Endometrium (tissue), 2 donors: ENCODE measurements around the gene GSTM4.
"Not testable (repeated sequence)": the region's sequence is repeated elsewhere in the genome, so short reads cannot be mapped to it uniquely, and the experiment has no call there.

Source experiments
- FAIRE-seq: peaks from 2 replicates; lab custom pipeline; 2012; peaks lifted over from hg19 to GRCh38; lab: Jason Lieb, UNC
- donor health status: control.
- donor health status: control.

GSTM4 gene

DNA sequence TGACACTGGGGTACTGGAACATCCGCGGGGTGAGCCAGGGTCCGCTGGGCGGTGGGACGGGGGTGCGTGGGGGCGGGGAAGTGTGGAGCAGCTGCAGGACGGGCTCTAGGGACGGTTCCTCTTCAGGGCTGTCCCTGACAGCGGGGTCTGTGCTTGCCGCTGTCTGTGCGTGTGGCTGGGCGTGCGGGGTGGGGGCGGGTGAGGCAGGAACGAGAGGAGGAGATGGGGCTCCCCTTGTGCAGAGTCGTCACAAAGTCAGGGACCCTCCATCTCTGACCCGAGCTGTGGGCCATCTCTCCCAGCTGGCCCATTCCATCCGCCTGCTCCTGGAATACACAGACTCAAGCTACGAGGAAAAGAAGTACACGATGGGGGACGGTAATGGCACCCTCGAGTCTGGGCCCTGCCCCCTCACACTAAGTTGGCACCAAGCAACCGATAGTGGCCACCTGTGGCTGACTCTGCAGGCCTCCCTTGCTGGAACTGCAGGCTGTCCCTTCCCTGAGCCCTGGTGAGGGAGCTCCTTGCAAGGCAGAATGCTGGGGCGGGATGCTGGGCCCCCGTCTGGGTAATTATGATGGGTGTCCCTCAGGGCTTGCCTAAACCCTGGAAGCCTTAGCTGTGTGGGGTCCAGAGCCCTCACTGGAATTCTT, 12.3 kb downstream of the GSTM4 start:
- FAIRE-seq = no peak

- FAIRE-seq = no peak
These were observed 13.5 kb downstream of the GSTM4 start for GRCh38 chr1:109669246-109669948.

GRCh38 chr1:109669949-109670302, 14.0 kb downstream of the GSTM4 start:
- not testable (repeated sequence) for FAIRE-seq

- no peak for FAIRE-seq
These were observed 15.2 kb downstream of the GSTM4 start for GRCh38 chr1:109671067-109671466.

DNA sequence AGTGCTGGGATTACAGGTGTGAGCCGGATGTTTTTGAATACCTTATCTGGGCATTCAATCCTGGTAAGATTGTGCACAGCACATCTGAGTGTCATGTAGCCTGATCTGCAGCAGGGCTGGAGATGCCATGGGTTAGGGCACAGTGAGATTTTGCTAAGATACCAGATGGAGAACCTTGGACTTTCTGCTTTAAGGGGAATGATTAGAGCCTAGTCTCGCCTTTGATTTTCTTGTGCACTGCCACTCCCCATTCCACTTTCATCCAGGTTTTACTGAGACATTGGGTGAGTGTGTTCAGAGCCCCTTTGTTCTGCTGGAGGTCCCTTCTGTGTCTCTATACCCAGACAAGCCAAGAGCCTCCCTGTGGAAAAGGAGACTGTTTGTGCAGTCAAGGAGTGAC, 18.0 kb downstream of the GSTM4 start:
- FAIRE-seq = not testable (repeated sequence)

GRCh38 chr1:109676683-109677381, 20.9 kb downstream of the GSTM4 start:
- not testable (repeated sequence) for FAIRE-seq

GRCh38 chr1:109677459-109677858, 21.6 kb downstream of the GSTM4 start:
- no peak for FAIRE-seq

DNA sequence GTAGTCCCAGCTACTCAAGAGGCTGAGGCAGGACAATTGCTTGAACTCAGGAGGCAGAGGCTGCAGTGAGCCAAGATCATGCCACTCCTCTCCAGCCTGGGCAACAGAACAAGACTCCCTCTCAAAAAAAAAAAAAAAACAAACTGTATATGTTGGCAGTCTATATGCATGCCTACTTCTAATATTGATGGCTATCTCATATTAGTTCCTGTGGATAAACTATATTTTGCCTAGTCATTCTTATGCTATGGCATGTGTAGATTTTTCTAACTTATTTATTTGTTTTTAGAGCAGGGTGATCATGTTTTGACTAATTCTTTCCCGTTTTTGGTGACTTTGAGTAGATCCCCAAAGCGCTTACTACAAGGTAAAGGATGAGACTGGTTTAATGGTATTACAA, 22.7 kb downstream of the GSTM4 start:
- FAIRE-seq = not testable (repeated sequence)

GRCh38 chr1:109684777-109685176, 28.9 kb downstream of the GSTM4 start:
- not testable (repeated sequence) for FAIRE-seq

GRCh38 chr1:109685399-109685798, 29.5 kb downstream of the GSTM4 start:
- not testable (repeated sequence) for FAIRE-seq

GRCh38 chr1:109685890-109686289, 30.0 kb downstream of the GSTM4 start:
- FAIRE-seq = not testable (repeated sequence)

DNA sequence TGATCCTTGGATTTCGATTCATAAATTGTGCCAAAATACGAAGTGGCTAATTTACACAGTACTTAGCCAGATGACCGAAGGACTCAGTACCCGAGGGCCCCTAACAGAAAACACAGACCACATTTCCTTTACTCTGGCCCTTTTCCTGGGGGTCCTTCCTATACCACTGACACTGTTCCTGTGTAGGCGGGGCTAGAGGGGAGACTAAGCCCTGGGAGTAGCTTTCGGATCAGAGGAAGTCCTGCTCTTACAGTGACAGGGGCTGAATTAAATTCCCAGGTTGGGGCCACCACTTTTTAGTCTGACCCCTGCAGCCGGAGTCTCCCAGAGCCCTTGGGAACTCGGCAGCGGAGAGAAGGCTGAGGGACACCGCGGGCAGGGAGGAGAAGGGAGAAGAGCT, 31.2 kb downstream of the GSTM4 start:
- not testable (repeated sequence) for FAIRE-seq

DNA sequence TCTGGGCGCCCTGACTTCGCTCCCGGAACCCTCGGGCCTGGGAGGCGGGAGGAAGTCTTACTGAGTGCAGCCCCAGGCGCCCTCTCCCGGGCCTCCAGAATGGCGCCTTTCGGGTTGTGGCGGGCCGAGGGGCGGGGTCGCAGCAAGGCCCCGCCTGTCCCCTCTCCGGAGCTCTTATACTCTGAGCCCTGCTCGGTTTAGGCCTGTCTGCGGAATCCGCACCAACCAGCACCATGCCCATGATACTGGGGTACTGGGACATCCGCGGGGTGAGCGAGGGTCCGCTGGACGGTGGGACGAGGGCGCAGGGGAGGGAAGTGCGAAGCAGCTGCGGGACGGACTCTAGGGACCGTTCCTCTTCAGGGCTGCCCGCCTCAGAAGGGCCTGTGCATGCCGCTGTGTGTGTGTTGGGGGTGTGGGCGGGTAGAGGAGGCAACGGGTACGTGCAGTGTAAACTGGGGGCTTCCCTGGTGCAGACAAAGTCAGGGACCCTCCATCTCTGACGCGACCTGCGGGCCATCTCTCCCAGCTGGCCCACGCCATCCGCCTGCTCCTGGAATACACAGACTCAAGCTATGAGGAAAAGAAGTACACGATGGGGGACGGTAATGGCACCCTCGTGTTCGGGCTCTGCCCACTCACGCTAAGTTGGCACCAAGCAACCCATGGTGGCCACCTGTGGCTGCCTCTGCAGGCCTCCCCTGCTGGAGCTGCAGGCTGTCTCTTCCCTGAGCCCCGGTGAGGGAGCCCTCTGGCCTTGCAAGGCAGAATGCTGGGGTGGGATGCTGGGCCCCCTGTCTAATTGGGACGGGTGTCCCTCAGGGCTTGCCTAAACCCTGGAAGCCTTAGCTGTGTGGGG, 32.0 kb downstream of the GSTM4 start, which contains the start of gene GSTM1:
Gene GSTM1, plus strand, starts transcription at position 177 of the 859 bp plus-strand sequence. Its CDS starts 57 bp downstream, at position 234.
- FAIRE-seq = no peak

GRCh38 chr1:109689844-109690405, 34.0 kb downstream of the GSTM4 start:
- no peak for FAIRE-seq

DNA sequence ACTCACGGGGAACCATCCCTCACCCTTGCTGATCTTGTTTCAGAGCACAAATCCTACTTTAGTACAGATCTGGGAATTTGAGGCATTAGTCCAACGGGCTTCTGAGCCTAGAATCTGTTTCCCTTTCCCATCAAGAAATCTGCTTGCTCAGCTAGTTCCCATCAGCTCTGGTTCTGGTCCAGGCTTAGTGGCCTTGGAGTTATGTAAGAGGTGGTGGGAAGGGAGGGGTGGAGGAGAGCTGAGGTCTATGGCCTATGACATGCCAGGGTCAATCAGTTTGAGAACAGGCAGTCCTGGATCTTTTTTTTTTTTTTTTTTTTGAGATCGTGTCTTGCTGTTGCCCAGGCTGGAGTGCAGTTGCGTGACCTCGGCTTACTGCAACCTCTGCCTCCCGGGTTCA, 35.9 kb downstream of the GSTM4 start:
- FAIRE-seq = no peak

DNA sequence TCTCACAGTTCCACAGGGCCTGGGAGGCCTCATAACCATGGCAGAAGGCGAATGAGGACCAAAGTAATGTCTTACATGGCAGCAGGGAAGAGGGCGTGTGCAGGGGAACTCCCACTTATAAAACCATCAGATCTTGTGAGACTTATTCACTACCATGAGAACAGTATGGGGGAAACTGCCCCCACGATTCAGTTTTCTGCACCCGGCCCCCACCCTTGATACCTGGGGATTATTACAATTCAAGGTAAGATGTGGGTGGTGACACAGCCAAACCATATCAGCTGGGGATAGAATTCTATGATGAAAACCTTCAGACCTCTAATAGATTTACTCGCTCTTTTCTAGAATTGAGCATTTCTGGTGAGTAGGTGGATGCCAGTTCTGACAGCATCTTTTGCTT, 38.5 kb downstream of the GSTM4 start:
- not testable (repeated sequence) for FAIRE-seq

DNA sequence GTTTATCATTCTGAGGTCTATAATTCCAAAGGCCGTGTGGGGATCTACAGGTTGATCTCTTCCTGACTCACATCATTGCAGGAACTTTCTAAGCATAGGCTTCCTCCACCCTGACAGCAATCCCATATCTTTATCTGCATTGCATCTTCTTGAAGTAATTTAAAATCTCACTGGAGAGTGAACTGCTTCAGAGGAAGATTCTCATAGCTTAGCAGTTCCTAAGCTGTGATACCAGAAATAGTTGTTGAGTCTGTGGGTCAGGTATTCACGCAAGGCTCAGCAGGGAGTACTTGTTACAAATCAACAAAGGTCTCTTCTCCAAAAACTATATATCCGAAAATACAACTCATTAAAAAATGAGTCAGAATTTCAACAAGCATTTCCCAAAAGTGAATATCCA, 39.2 kb downstream of the GSTM4 start:
- not testable (repeated sequence) for FAIRE-seq

DNA sequence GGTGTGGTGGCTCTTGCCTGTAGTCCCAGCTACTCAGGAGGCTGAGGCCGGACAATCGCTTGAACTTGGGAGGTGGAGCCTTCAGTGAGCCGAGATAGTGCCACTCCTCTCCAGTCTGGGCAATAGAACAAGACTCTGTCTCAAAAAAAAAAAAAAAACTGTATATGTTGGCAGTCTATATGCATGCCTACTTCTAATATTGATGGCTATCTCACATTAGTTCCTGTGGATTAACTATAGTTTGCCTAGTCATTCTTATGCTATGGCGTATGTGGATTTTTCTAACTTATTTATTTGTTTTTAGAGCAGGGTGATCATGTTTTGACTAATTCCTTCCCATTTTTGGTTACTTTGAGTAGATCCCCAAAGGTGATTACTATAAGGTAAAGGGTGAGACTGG, 41.2 kb downstream of the GSTM4 start:
- FAIRE-seq = no peak

GRCh38 chr1:109697861-109698260, 42.0 kb downstream of the GSTM4 start:
- not testable (repeated sequence) for FAIRE-seq

DNA sequence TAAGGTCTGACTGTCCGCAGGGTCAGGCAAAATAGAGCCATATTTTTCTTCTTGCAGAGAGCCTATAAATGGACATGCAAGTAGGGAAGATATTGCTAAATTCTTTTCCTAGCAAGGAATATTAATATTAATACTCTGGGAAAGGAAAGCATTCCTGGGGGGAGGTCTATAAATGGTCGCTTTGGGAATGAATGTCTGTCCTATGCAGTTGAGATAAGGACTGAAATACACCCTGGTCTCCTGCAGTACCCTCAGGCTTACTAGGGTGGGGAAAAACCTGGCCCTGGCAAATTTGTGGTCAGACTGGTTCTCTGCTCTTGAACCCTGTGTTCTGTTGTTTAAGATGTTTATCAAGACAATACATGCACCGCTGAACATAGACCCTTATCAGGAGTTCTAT, 47.0 kb downstream of the GSTM4 start:
- FAIRE-seq = not testable (repeated sequence)

- no peak for FAIRE-seq
These were observed 48.3 kb downstream of the GSTM4 start for GRCh38 chr1:109704173-109704572.

DNA sequence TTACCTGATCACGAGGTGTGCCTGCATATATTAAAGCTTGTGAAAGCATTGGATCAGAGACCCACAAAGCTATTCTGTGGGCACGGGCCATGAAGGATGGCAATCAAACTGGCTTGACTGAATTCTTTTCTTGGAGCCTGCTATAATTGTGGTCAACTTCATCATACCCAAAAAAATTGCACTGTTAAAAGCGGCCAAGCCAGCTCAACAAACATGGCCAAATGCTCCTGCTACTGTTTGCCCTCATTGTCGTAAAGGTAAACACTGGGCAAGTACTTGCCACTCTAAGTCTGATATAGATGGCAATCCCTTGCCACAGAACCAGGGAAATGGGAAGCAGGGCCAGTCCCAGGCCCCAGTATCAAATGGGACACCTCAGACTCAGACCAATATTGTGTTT, 49.5 kb downstream of the GSTM4 start:
- no peak for FAIRE-seq
